Bladder microvascular endothelial cell (primary cell): ENCODE measurements around the gene FRY. TPM values are rescaled to one million over a fixed set of nuclear protein-coding genes. Genes with fewer than 3 reads are reported as not detected.

ENCODE experiments used
- total RNA-seq: library from RNA; depleted of rRNA; stranded (reverse); fragments of >200 nt; gene quantifications from 2 replicates; pipeline ENCODE4 v1.2.3, GENCODE V29; 2014

The FRY gene
- total RNA-seq, result 49.5 and 86.0 TPM in 2 replicates

GRCh38 chr13:32031025-32031814, at the start of gene FRY:
Gene FRY, plus strand, starts transcription at chr13:32031774. Its CDS starts 22 bp downstream, at chr13:32031796.

GRCh38 chr13:32315238-32316027, 283.9 kb downstream of the FRY start, which contains the start of the genes BRCA2 and ZAR1L:
Gene BRCA2, plus strand, starts transcription at chr13:32315508. Its CDS starts 953 bp downstream, at chr13:32316461.
Gene ZAR1L, minus strand, starts transcription at chr13:32315363. Its CDS starts 3,438 bp downstream, at chr13:32311925.

